ENCODE measurements around the gene KRTAP12-2.

Gene KRTAP12-2

DNA sequence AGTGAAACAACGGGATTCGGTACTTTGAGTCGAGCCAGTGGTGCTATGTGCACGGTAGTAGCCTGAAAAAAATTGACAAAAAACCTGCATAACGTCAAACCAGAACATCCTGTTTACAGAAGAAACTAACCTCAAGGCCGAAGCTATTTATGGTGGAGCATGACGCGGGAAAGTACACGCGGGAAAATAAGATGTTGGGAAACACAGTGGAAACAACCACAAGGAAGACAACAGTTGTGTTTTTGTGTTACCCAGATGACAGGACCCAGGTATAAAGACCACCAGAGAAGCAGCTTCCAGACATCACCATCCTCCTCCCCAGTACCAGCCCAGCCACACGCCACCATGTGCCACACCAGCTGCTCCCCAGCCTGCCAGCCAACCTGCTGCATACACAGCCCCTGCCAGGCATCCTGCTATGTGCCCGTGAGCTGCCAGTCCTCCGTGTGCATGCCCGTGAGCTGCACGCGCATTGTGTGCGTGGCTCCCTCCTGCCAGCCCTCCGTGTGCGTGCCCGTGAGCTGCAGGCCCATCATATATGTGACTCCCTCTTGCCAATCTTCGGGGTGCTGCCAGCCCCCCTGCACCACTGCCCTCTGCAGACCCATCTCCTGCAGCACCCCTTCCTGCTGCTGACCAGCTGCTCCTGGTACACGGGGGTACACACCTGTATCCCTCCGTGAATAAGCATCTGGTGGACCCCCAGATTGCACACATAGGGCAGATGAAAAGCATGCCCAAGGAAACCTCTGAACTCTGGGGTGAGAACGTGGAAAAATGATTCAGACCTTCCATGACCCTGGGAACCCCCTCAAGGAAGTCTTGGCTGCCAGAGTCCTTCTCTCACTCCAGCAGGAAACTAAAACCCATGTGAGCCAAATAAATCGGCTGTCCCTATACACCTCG, 8.8 kb downstream of the KRTAP12-2 start, which contains the start of gene KRTAP12-3:
Gene KRTAP12-3, plus strand, starts transcription at position 298 of the 906 bp plus-strand sequence. Its CDS starts 48 bp downstream, at position 346.
- no peak for DNase-seq (ENCODE audit: low read depth)
- H3K4me3 ChIP-seq (ENCODE audit: low read depth, low read length): no peak within 1 kb of the TSS
- TF ChIP-seq, protein P1, sequence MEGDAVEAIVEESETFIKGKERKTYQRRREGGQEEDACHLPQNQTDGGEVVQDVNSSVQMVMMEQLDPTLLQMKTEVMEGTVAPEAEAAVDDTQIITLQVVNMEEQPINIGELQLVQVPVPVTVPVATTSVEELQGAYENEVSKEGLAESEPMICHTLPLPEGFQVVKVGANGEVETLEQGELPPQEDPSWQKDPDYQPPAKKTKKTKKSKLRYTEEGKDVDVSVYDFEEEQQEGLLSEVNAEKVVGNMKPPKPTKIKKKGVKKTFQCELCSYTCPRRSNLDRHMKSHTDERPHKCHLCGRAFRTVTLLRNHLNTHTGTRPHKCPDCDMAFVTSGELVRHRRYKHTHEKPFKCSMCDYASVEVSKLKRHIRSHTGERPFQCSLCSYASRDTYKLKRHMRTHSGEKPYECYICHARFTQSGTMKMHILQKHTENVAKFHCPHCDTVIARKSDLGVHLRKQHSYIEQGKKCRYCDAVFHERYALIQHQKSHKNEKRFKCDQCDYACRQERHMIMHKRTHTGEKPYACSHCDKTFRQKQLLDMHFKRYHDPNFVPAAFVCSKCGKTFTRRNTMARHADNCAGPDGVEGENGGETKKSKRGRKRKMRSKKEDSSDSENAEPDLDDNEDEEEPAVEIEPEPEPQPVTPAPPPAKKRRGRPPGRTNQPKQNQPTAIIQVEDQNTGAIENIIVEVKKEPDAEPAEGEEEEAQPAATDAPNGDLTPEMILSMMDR (IDR thresholded peaks at IDR 0.05; ENCODE audit: low read depth, low read length, missing control alignments): no peak
- in situ Hi-C loops (cut with HindIII; ENCODE audit: low sequenced_read_pairs): no loop called here

DNA sequence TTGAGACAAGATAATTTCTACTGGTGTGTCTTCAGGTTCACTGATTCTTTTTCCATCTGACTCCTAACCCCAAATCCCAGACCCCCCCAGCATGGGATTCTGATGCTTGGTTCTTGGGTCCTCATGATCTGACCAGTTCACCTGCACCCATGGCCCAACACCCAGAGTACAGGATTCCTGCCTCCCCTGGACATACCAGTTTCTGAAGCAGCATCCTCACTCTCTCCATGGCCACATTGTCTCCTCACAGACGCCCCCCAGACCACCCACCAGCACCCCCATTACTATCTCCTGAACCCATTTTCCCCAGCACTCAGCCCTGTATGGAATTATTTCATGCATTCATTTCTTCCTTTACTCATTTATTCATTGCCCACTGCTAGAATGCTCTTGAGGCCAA, 9.9 kb downstream of the KRTAP12-2 start:
- no peak for DNase-seq (ENCODE audit: low read depth)
- H3K4me3 ChIP-seq (ENCODE audit: low read depth, low read length): no peak overlapping the region
- TF ChIP-seq, protein P1 (IDR thresholded peaks at IDR 0.05; ENCODE audit: low read depth, low read length, missing control alignments): no peak
- in situ Hi-C loops (cut with HindIII; ENCODE audit: low sequenced_read_pairs): no loop called here

DNA sequence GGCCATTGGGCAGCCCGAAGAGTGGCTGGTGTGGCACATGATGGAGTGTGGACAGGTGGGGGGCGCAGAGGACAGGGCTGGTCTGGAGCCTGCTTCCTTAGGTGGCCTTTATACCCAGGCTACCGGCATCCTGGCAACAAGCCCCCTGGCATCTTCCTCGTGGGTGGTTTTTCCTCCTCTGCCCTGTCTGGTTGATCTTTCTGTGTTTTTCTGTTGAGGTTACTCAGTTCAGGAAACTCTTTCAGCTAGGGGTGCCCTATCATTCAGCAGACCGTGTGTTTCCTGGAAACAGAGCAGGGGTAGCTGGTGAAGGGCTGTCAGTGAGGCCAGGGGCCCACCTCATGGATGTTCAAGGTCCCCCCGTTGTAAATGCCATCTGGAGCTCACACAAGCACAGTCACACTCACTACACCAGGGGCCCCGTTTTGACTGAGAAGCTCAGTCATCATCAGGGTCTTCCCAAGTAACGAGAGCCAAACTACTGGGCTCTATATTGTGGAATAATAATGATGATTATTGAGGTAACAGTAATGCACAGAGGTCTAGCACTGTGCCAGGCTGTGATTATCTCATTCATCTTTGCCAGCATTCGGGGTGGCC, 12.1 kb downstream of the KRTAP12-2 start, which contains the start of gene KRTAP12-4:
Gene KRTAP12-4, minus strand, starts transcription at position 84 of the 600 bp plus-strand sequence. Its CDS starts 45 bp downstream, at position 39.
- no peak within 1 kb of the TSS for H3K4me3 ChIP-seq (ENCODE audit: low read depth, low read length)
- TF ChIP-seq, protein P1 (IDR thresholded peaks at IDR 0.05; ENCODE audit: low read depth, low read length, missing control alignments): no peak
- in situ Hi-C loops (cut with HindIII; ENCODE audit: low sequenced_read_pairs): no loop called here
- DNase-seq (ENCODE audit: low read depth): no peak

DNA sequence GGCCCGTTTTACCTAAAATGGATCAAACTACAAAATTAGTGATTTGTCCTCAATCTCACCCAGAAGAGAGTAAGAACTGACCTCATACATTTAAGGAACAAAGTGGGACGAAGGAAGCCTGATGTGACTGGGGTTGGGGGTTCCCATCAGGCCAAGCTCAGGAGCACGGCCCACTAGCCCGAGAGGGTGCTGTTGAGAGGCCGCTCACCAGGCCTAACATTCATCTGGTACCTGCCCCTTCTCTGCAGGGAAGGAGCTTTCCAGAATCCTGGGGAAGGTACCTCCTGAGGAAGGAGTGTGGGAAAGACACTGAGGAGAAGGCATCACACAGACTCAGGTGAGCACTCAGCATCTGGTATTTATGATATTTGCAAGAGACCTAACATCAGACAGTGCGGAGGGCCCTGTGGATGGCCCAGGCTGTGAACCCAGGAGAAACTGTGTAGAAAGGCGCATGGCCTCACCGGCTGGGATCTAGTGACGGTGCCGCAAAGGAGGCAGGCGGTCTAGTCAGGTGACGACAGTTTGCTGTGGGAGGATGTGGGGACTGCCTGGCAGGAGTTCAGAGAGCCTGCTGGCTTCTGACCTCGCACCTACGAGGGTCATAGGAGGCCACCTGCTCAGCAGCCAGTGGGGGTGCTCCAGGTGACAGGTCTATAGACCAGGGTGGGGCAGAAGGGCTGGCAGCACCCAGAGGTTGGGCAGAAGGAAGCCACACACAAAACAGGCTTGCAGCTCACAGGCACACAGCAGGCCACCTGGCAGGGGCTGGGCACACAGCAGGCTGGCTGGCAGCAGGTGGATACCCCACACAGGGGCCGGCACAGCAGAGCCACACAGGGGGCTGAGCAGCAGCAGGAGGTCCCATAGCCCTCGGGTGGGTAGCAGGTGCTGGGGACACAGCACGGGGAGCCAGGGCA, 12.8 kb downstream of the KRTAP12-2 start:
- TF ChIP-seq, protein P1 (IDR thresholded peaks at IDR 0.05; ENCODE audit: low read depth, low read length, missing control alignments): no peak
- in situ Hi-C loops (cut with HindIII; ENCODE audit: low sequenced_read_pairs): no loop called here
- DNase-seq (ENCODE audit: low read depth): no peak
- no peak overlapping the region for H3K4me3 ChIP-seq (ENCODE audit: low read depth, low read length)

DNA sequence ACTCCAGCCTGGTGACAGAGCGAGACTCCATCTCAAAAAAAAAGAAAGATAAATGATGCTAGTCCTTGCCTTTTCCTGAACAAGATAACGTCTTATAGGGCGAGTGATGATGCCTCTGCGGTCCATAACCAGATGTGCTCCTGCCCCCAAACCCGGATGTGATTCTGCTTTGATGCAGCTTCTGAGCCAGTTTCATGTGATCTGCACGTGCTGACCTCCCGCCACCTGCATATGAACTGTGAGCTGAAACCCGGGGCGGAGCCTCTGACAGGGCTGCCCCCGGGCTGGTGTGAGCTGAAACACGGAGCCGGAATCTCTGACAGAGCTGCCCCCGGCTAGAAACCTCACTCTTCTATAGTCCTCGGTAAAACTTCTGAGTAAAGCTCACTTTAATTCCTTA, 13.6 kb downstream of the KRTAP12-2 start:
- in situ Hi-C loops (cut with HindIII; ENCODE audit: low sequenced_read_pairs): no loop called here
- TF ChIP-seq, protein P1 (IDR thresholded peaks at IDR 0.05; ENCODE audit: low read depth, low read length, missing control alignments): no peak

More for the DNA sequence above, 13.6 kb downstream of the KRTAP12-2 start:
- no peak for DNase-seq (ENCODE audit: low read depth)
- no peak overlapping the region for H3K4me3 ChIP-seq (ENCODE audit: low read depth, low read length)

Measured in astrocyte of the cerebellum (primary cell).